HCT116 (cell line): Measurements from ENCODE around the gene ZNF431. TPM values are rescaled to one million over a fixed set of nuclear protein-coding genes. Genes with fewer than 3 reads are reported as not detected.

Source experiments
- ATAC-seq: fragments of 200-7000 bp; cut with Tn5 transposase; 2 replicates; pipeline ENCODE4 v1.9.1; 2020; ENCODE audit warnings: mild to moderate bottlenecking, moderate library complexity
- BruUV-seq: library from RNA; stranded (reverse); fragments of 400-500 nt; replicated peaks from 2 replicates; lab custom pipeline; 2021; lab: Mats Ljungman, UMichigan
- CTCF ChIA-PET: fragments of 300-600 bp; sonication (Branson Sonifier 250); formaldehyde crosslinking; loops from one replicate; lab custom pipeline; 2021; ENCODE audit warnings: antibody characterized with exemption; lab: Charles Lee
- POLR2A ChIA-PET: fragments of 300-600, 350-600 bp; sonication (Branson Sonifier 250); formaldehyde crosslinking; loops from one replicate; lab custom pipeline; 2021; ENCODE audit warnings: antibody characterized with exemption; lab: Charles Lee
- RAD21 ChIA-PET, 2 experiments: fragments of 300-600 bp; sonication (Branson Sonifier 250); formaldehyde crosslinking; loops; one replicate each; lab custom pipeline; 2023; ENCODE audit warnings: low total read pairs in 2 of 2; ENCODE audit not compliant: uncharacterized antibody in 2 of 2, unreplicated experiment in 2 of 2, low non-redundant PET in 1 of 2; lab: Charles Lee
- DNase-seq: peaks from one replicate; pipeline ENCODE4 v3.0.0-alpha.2; 2010; ENCODE audit warnings: low read depth, low spot score
- H2AFZ ChIP-seq: fragments of 200-600 bp; shearing (Covaris generic), sonication (generic); 2 replicates; pipeline ENCODE4 v1.6.1; 2017; ENCODE audit warnings: low read depth, mixed run types, mixed read lengths, antibody characterized with exemption, low read length; ENCODE audit not compliant: poor library complexity, severe bottlenecking
- H3K27ac ChIP-seq: 2 replicates; pipeline ENCODE4 v1.5.1; 2012; ENCODE audit warnings: low read depth, low read length
- H3K27me3 ChIP-seq: fragments of 200-600 bp; sonication (generic); 2 replicates; pipeline ENCODE4 v1.6.1; 2016; ENCODE audit warnings: mixed run types, low read length, mixed read lengths; ENCODE audit not compliant: insufficient read depth
- H3K36me3 ChIP-seq, 2 experiments: fragments of 200-500 bp in 1 of 2; fragments of 200-600 bp in 1 of 2; sonication (Bioruptor generic) in 1 of 2; sonication (generic) in 1 of 2; 2 replicates each; pipeline versions ENCODE4 v1.5.1 to v1.6.1; 2014 to 2016; ENCODE audit warnings: low read length in 2 of 2, inconsistent platforms in 1 of 2, mixed read lengths in 1 of 2, mixed run types in 1 of 2; ENCODE audit not compliant: insufficient read depth in 2 of 2, control insufficient read depth in 1 of 2
- H3K4me1 ChIP-seq, 2 experiments: fragments of 200-600 bp in 1 of 2; sonication (generic) in 1 of 2; 2 replicates each; pipeline versions ENCODE4 v1.5.1 to v1.6.1; 2012 to 2017; ENCODE audit warnings: low read length in 2 of 2, inconsistent platforms in 1 of 2, mild to moderate bottlenecking in 1 of 2, mixed read lengths in 1 of 2, mixed run types in 1 of 2, moderate library complexity in 1 of 2; ENCODE audit not compliant: insufficient read depth in 2 of 2, control insufficient read depth in 1 of 2
- H3K4me2 ChIP-seq: fragments of 200-600 bp; sonication (generic); 2 replicates; pipeline ENCODE4 v1.6.1; 2017; ENCODE audit warnings: mixed run types, low read length, mixed read lengths
- H3K4me3 ChIP-seq, 2 experiments: fragments of 200-600 bp in 1 of 2; sonication (generic) in 1 of 2; replicated peaks in 1 of 2; 2 replicates each; pipeline ENCODE4 v1.5.1; 2011 to 2016; ENCODE audit warnings: low read length in 2 of 2, control low read depth in 1 of 2, low read depth in 1 of 2, mild to moderate bottlenecking in 1 of 2, mixed read lengths in 1 of 2, mixed run types in 1 of 2
- H3K79me2 ChIP-seq: fragments of 200-600 bp; sonication (generic); 2 replicates; pipeline ENCODE4 v1.6.1; 2017; ENCODE audit warnings: mild to moderate bottlenecking, mixed run types, low read length, moderate library complexity, mixed read lengths; ENCODE audit not compliant: insufficient read depth
- H3K9ac ChIP-seq: fragments of 200-600 bp; sonication (generic); 2 replicates; pipeline ENCODE4 v1.6.1; 2016; ENCODE audit warnings: low read length, mixed read lengths
- H3K9me2 ChIP-seq: fragments of 200-600 bp; sonication (generic), shearing (Covaris generic); 2 replicates; pipeline ENCODE4 v1.6.1; 2017; ENCODE audit warnings: mixed run types, mild to moderate bottlenecking, moderate library complexity; ENCODE audit not compliant: insufficient read depth
- H3K9me3 ChIP-seq, 2 experiments: fragments of 200-500 bp in 1 of 2; fragments of 200-600 bp in 1 of 2; sonication (Bioruptor generic) in 1 of 2; sonication (generic) in 1 of 2; 2 replicates each; pipeline ENCODE4 v1.6.1; 2014 to 2017; ENCODE audit warnings: low read length in 2 of 2, mixed read lengths in 2 of 2, inconsistent platforms in 1 of 2, low read depth in 1 of 2, mild to moderate bottlenecking in 1 of 2, mixed run types in 1 of 2, moderate library complexity in 1 of 2; ENCODE audit not compliant: control insufficient read depth in 1 of 2, insufficient read depth in 1 of 2
- H4K20me1 ChIP-seq: fragments of 200-600 bp; sonication (generic), shearing (Covaris generic); 2 replicates; pipeline ENCODE4 v1.6.1; 2017; ENCODE audit warnings: mixed run types, mild to moderate bottlenecking, moderate library complexity; ENCODE audit not compliant: insufficient read depth
- ATF3 ChIP-seq: IDR thresholded peaks from 2 replicates; pipeline ENCODE4 v1.6.1; 2012
- CTCF ChIP-seq, 3 experiments: fragments of 200-600 bp in 1 of 3; sonication (generic) in 1 of 3; IDR thresholded peaks in 2 of 3; conservative IDR thresholded peaks in 1 of 3; 2 replicates each; pipeline ENCODE4 v1.5.1; 2012 to 2017; ENCODE audit warnings: low read depth in 2 of 3, low read length in 2 of 3, antibody characterized with exemption in 1 of 3, borderline replicate concordance in 1 of 3, control low read depth in 1 of 3, mild to moderate bottlenecking in 1 of 3, mixed read lengths in 1 of 3, mixed run types in 1 of 3, moderate library complexity in 1 of 3; ENCODE audit not compliant: insufficient read depth in 1 of 3
- EGR1 ChIP-seq: IDR thresholded peaks from 2 replicates; pipeline ENCODE4 v1.6.1; 2012; ENCODE audit warnings: low read depth
- ELF1 ChIP-seq: IDR thresholded peaks from 2 replicates; pipeline ENCODE4 v1.6.1; 2012; ENCODE audit warnings: low read depth, borderline replicate concordance
- EZH2 ChIP-seq: fragments of 200-600 bp; sonication (generic); IDR thresholded peaks from 2 replicates; pipeline ENCODE4 v1.6.1; 2017; ENCODE audit warnings: antibody characterized with exemption, mixed run types
- FOSL1 ChIP-seq: IDR thresholded peaks from 2 replicates; pipeline ENCODE4 v1.6.1; 2012; ENCODE audit warnings: low read depth
- JUND ChIP-seq: IDR thresholded peaks from 2 replicates; pipeline ENCODE4 v1.6.1; 2012
- MAX ChIP-seq: IDR thresholded peaks from 2 replicates; pipeline ENCODE4 v1.6.1; 2012
- POLR2A ChIP-seq: IDR thresholded peaks from 2 replicates; pipeline ENCODE4 v1.7.0; 2011; ENCODE audit warnings: borderline replicate concordance; ENCODE audit not compliant: insufficient read depth, insufficient read length; ENCODE audit errors: extremely low read depth
- POLR2AphosphoS5 ChIP-seq: IDR thresholded peaks from 2 replicates; pipeline ENCODE4 v1.6.1; 2011; ENCODE audit warnings: mild to moderate bottlenecking, low read depth, low read length, moderate library complexity
- RAD21 ChIP-seq: IDR thresholded peaks from 2 replicates; pipeline ENCODE4 v1.6.1; 2012; ENCODE audit warnings: low read depth, mild to moderate bottlenecking
- REST ChIP-seq: IDR thresholded peaks from 2 replicates; pipeline ENCODE4 v1.6.1; 2012; ENCODE audit warnings: low read depth
- SP1 ChIP-seq: IDR thresholded peaks from 2 replicates; pipeline ENCODE4 v1.6.1; 2012; ENCODE audit warnings: low read depth
- SRF ChIP-seq: IDR thresholded peaks from 2 replicates; pipeline ENCODE4 v1.6.1; 2012; ENCODE audit warnings: low read depth
- TCF7L2 ChIP-seq: IDR thresholded peaks from 2 replicates; pipeline ENCODE4 v1.7.0; 2011; ENCODE audit warnings: borderline replicate concordance, inconsistent platforms; ENCODE audit not compliant: insufficient read depth, insufficient read length; ENCODE audit errors: extremely low read depth
- YY1 ChIP-seq: IDR thresholded peaks from 2 replicates; pipeline ENCODE4 v1.6.1; 2011; ENCODE audit warnings: low read length, low read depth, moderate library complexity, mild to moderate bottlenecking; ENCODE audit not compliant: insufficient replicate concordance; ENCODE audit errors: extremely low read depth
- ZFX ChIP-seq: fragments of 450-650 bp; IDR thresholded peaks from 2 replicates; pipeline ENCODE4 v1.6.1; 2017
- ZNF274 ChIP-seq: fragments of 200-500 bp; sonication (Bioruptor generic); IDR thresholded peaks from 2 replicates; pipeline ENCODE4 v1.6.1; 2014; ENCODE audit warnings: mild to moderate bottlenecking, low read depth, low read length, inconsistent platforms
- intact Hi-C: fragments of 100-400 bp; cut with micrococcal nuclease; formaldehyde crosslinking; loops from 2 replicates; pipeline ENCODE4 v1.10.0; 2022
- total RNA-seq: library from RNA; stranded (reverse); gene quantifications from one replicate; pipeline ENCODE4 v1.2.1, GENCODE V29; 2021; ENCODE audit not compliant: unreplicated experiment
- TF ChIP-seq, protein P1 (sequence below): IDR thresholded peaks from 2 replicates; pipeline ENCODE4 v1.6.1; 2011; ENCODE audit warnings: mild to moderate bottlenecking, low read length, moderate library complexity; ENCODE audit not compliant: insufficient replicate concordance; ENCODE audit errors: extremely low read depth

The ZNF431 gene
- total RNA-seq, 1 experiment from 2014 or later, result 9.2 TPM

DNA sequence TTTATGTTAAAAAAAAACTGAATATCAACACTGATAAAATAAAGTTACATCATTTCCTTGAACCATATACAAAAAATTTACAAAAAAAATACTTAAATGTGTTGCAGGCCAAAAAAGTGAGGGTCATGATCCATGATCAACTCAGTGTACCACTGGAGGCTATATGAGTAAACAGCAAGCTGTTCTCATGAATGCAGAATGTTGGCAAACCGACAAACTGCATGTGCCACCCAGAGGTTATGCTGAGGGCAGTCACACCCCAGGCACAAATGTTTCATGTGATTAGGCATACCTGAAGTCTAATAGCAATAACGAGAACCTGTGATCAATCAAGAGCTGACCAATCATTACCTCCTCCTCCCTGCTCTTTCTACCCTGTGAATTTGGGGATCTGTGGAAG, 91.9 kb downstream of the ZNF431 start:
- H3K9me3 ChIP-seq, result peaks cover 0 to 11% of the 10 kb centered on the region in 2 experiments; a peak in 1 of 4 replicates
- CTCF ChIA-PET, result no interaction called here
- no peak overlapping the region for H3K4me3 ChIP-seq
- H2AFZ ChIP-seq, result no peak overlapping the region
- no peak overlapping the region for H3K4me2 ChIP-seq
- no peaks in the 10 kb centered on the region for H3K79me2 ChIP-seq
- no peaks in the 10 kb centered on the region for H3K27me3 ChIP-seq
- BruUV-seq, result no TSS peak
- no peaks in the 10 kb centered on the region for H3K4me1 ChIP-seq
- intact Hi-C loops, result no loop called here
- TF ChIP-seq ZFX (no peak), JUND (no peak), EZH2 (no peak), MAX (no peak), SRF (no peak), POLR2AphosphoS5 (no peak), EGR1 (no peak), ZNF274 (no peak), SP1 (no peak), FOSL1 (no peak), POLR2A (no peak), YY1 (no peak), RAD21 (no peak), TCF7L2 (no peak), ELF1 (no peak), ATF3 (no peak), REST (no peak), CTCF (IDR thresholded peaks at IDR 0.05 in 2 of 3, conservative IDR thresholded peaks at IDR 0.05 in 1 of 3; ENCODE audit: borderline replicate concordance in 1 of 3, insufficient read depth in 1 of 3, low read depth in 2 of 3, low read length in 2 of 3) (no peak)
- TF ChIP-seq, protein P1, sequence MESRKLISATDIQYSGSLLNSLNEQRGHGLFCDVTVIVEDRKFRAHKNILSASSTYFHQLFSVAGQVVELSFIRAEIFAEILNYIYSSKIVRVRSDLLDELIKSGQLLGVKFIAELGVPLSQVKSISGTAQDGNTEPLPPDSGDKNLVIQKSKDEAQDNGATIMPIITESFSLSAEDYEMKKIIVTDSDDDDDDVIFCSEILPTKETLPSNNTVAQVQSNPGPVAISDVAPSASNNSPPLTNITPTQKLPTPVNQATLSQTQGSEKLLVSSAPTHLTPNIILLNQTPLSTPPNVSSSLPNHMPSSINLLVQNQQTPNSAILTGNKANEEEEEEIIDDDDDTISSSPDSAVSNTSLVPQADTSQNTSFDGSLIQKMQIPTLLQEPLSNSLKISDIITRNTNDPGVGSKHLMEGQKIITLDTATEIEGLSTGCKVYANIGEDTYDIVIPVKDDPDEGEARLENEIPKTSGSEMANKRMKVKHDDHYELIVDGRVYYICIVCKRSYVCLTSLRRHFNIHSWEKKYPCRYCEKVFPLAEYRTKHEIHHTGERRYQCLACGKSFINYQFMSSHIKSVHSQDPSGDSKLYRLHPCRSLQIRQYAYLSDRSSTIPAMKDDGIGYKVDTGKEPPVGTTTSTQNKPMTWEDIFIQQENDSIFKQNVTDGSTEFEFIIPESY, result no peak
- TF ChIP-seq, all 23 proteins: peak for 0
- RAD21 ChIA-PET, result no interaction called here
- no peaks in the 10 kb centered on the region for H4K20me1 ChIP-seq
- H3K36me3 ChIP-seq, result no peaks in the 10 kb centered on the region
- H3K27ac ChIP-seq, result no peak overlapping the region
- ATAC-seq (no peak), DNase-seq (no peak)
- no peak overlapping the region for H3K9ac ChIP-seq
- POLR2A ChIA-PET, result no interaction called here
- H3K9me2 ChIP-seq, result no peaks in the 10 kb centered on the region
